ENCODE results near the gene HDHD3. TPM values are rescaled to one million over a fixed set of nuclear protein-coding genes. Genes with fewer than 3 reads are reported as not detected.

The HDHD3 gene
- total RNA-seq, 1 donor from 2014 or later, result 8.8 TPM

- no peak overlapping the region for H3K9ac ChIP-seq (ENCODE audit: low read length)
- H3K27me3 Mint-ChIP-seq (ENCODE audit: low read depth, unreplicated experiment), result peaks cover 31% of the 10 kb centered on the region
Measured at GRCh38 chr9:113345671-113346070, 31.1 kb downstream of the HDHD3 start.

GRCh38 chr9:113345190-113345589 lies 31.6 kb downstream of the HDHD3 start:
- Histone ChIP-seq H4K20me1 (ENCODE audit: insufficient read depth, low read length) (no peaks in the 10 kb centered on the region), H3K79me2 (ENCODE audit: insufficient read depth, low read length) (no peaks in the 10 kb centered on the region), H3K4me3 (ENCODE audit: insufficient read depth, low read depth, low read length) (no peak overlapping the region), H3K4me1 (ENCODE audit: insufficient read depth, low read length) (no peaks in the 10 kb centered on the region), H3K36me3 (ENCODE audit: insufficient read depth, low read length) (no peaks in the 10 kb centered on the region), H3K27ac (ENCODE audit: low read depth, low read length) (no peak overlapping the region), H2AFZ (ENCODE audit: low read depth, low read length) (no peak overlapping the region), H3K4me2 (ENCODE audit: low read length) (no peak overlapping the region), H3K27me3 (ENCODE audit: insufficient read depth, low read length) (peaks cover 24% of the 10 kb centered on the region), H3K9me3 (ENCODE audit: insufficient read depth, low read depth, low read length) (no peaks in the 10 kb centered on the region), H3K9ac (ENCODE audit: low read length) (no peak overlapping the region)
- Mint-ChIP-seq H3K27ac (ENCODE audit: unreplicated experiment) (no peak overlapping the region), H3K36me3 (ENCODE audit: low read depth, unreplicated experiment) (no peaks in the 10 kb centered on the region), H3K9me3 (ENCODE audit: unreplicated experiment) (no peaks in the 10 kb centered on the region), H3K4me3 (ENCODE audit: unreplicated experiment) (no peak overlapping the region), H3K4me1 (ENCODE audit: low read depth, unreplicated experiment) (peaks cover 4% of the 10 kb centered on the region), H3K27me3 (ENCODE audit: low read depth, unreplicated experiment) (peaks cover 26% of the 10 kb centered on the region)
- no peak for DNase-seq (ENCODE audit: low read depth)
- no peak for FAIRE-seq
- TF ChIP-seq EZH2 (IDR thresholded peaks at IDR 0.05; ENCODE audit: insufficient read depth, low read length) (no peak), CTCF (IDR thresholded peaks at IDR 0.05; ENCODE audit: insufficient read depth, low read depth, low read length) (no peak)

More at GRCh38 chr9:113345671-113346070, 31.1 kb downstream of the HDHD3 start:
- DNase-seq (ENCODE audit: low read depth) (no peak), FAIRE-seq (no peak)
- H4K20me1 ChIP-seq (ENCODE audit: insufficient read depth, low read length), result no peaks in the 10 kb centered on the region
- H3K27ac ChIP-seq (ENCODE audit: low read depth, low read length), result no peak overlapping the region
- Mint-ChIP-seq H3K9me3 (ENCODE audit: unreplicated experiment) (no peaks in the 10 kb centered on the region), H3K4me1 (ENCODE audit: low read depth, unreplicated experiment) (peaks cover 4% of the 10 kb centered on the region), H3K27ac (ENCODE audit: unreplicated experiment) (no peak overlapping the region), H3K4me3 (ENCODE audit: unreplicated experiment) (no peak overlapping the region), H3K36me3 (ENCODE audit: low read depth, unreplicated experiment) (no peaks in the 10 kb centered on the region)
- H3K4me1 ChIP-seq (ENCODE audit: insufficient read depth, low read length), result no peaks in the 10 kb centered on the region
- no peaks in the 10 kb centered on the region for H3K36me3 ChIP-seq (ENCODE audit: insufficient read depth, low read length)
- no peak overlapping the region for H3K4me2 ChIP-seq (ENCODE audit: low read length)
- H3K27me3 ChIP-seq (ENCODE audit: insufficient read depth, low read length), result peaks cover 28% of the 10 kb centered on the region
- no peak overlapping the region for H3K4me3 ChIP-seq (ENCODE audit: insufficient read depth, low read depth, low read length)
- H2AFZ ChIP-seq (ENCODE audit: low read depth, low read length), result no peak overlapping the region
- H3K9me3 ChIP-seq (ENCODE audit: insufficient read depth, low read depth, low read length), result no peaks in the 10 kb centered on the region
- no peak for TF ChIP-seq EZH2 (IDR thresholded peaks at IDR 0.05; ENCODE audit: insufficient read depth, low read length)
- TF ChIP-seq CTCF (IDR thresholded peaks at IDR 0.05; ENCODE audit: insufficient read depth, low read depth, low read length), result no peak
- no peaks in the 10 kb centered on the region for H3K79me2 ChIP-seq (ENCODE audit: insufficient read depth, low read length)

- Histone ChIP-seq H3K79me2 (ENCODE audit: insufficient read depth, low read length) (no peaks in the 10 kb centered on the region), H4K20me1 (ENCODE audit: insufficient read depth, low read length) (no peaks in the 10 kb centered on the region), H3K4me3 (ENCODE audit: insufficient read depth, low read depth, low read length) (no peak overlapping the region), H3K27ac (ENCODE audit: low read depth, low read length) (no peak overlapping the region), H3K9me3 (ENCODE audit: insufficient read depth, low read depth, low read length) (no peaks in the 10 kb centered on the region), H3K36me3 (ENCODE audit: insufficient read depth, low read length) (no peaks in the 10 kb centered on the region), H3K9ac (ENCODE audit: low read length) (no peak overlapping the region), H3K4me1 (ENCODE audit: insufficient read depth, low read length) (no peaks in the 10 kb centered on the region), H3K4me2 (ENCODE audit: low read length) (no peak overlapping the region), H3K27me3 (ENCODE audit: insufficient read depth, low read length) (peaks cover 10% of the 10 kb centered on the region), H2AFZ (ENCODE audit: low read depth, low read length) (no peak overlapping the region)
- Mint-ChIP-seq H3K4me3 (ENCODE audit: unreplicated experiment) (peak overlapping the region; percentile 1), H3K27ac (ENCODE audit: unreplicated experiment) (peak overlapping the region; percentile 26), H3K4me1 (ENCODE audit: low read depth, unreplicated experiment) (peaks cover 4% of the 10 kb centered on the region), H3K9me3 (ENCODE audit: unreplicated experiment) (no peaks in the 10 kb centered on the region), H3K27me3 (ENCODE audit: low read depth, unreplicated experiment) (peaks cover 21% of the 10 kb centered on the region), H3K36me3 (ENCODE audit: low read depth, unreplicated experiment) (no peaks in the 10 kb centered on the region)
- DNase-seq (ENCODE audit: low read depth), result peak; percentile 15
- TF ChIP-seq CTCF (IDR thresholded peaks at IDR 0.05; ENCODE audit: insufficient read depth, low read depth, low read length) (no peak), EZH2 (IDR thresholded peaks at IDR 0.05; ENCODE audit: insufficient read depth, low read length) (no peak)
- FAIRE-seq, result no peak
Measured at GRCh38 chr9:113343732-113344231, 33.0 kb downstream of the HDHD3 start.
